ENCODE data around the gene ACTG2. TPM values are rescaled to one million over a fixed set of nuclear protein-coding genes. Genes with fewer than 3 reads are reported as not detected.

Gene ACTG2
- total RNA-seq, 1 experiment from 2014 or later, result 1.5 TPM

- no peak for DNase-seq
- H3K79me2 ChIP-seq (ENCODE audit: insufficient read depth, low read length), result no peaks in the 10 kb centered on the region
- no peaks in the 10 kb centered on the region for H3K4me1 ChIP-seq (ENCODE audit: insufficient read depth, low read length)
- no peak overlapping the region for H4K5ac ChIP-seq (ENCODE audit: insufficient read length, low read depth, low read length)
- no peak overlapping the region for H2BK12ac ChIP-seq (ENCODE audit: insufficient read length, low read depth, low read length)
- TF ChIP-seq CTCF (conservative IDR thresholded peaks at IDR 0.05), result no peak
- H3K9me3 Mint-ChIP-seq, result no peaks in the 10 kb centered on the region
- no peak overlapping the region for H2BK120ac ChIP-seq (ENCODE audit: low read depth, low read length, poor library complexity, severe bottlenecking)
- H3K56ac ChIP-seq (ENCODE audit: insufficient read length, low read depth, low read length), result no peak overlapping the region
- no peak overlapping the region for H3K4me2 ChIP-seq (ENCODE audit: insufficient read depth, insufficient read length, low read length)
- no peaks in the 10 kb centered on the region for H3K27me3 ChIP-seq (ENCODE audit: insufficient read depth, low read length)
- no peak overlapping the region for H2BK15ac ChIP-seq (ENCODE audit: low read depth, low read length)
- H2BK20ac ChIP-seq (ENCODE audit: low read depth, low read length, poor library complexity, severe bottlenecking), result no peak overlapping the region
- no peak overlapping the region for H4K91ac ChIP-seq (ENCODE audit: insufficient read length, low read depth, low read length)
- H3K9ac ChIP-seq (ENCODE audit: extremely low read depth, insufficient read length, low read length), result no peak overlapping the region
- H3K18ac ChIP-seq (ENCODE audit: insufficient read length, low read depth, low read length), result no peak overlapping the region
- no CpG with 5 or more reads among the region's 5 CpGs for WGBS (ENCODE audit: extremely low coverage, insufficient read length, low lambda C conversion rate)
- no peak overlapping the region for H3K4ac ChIP-seq (ENCODE audit: low read depth, low read length)
- no peaks in the 10 kb centered on the region for H3K36me3 Mint-ChIP-seq (ENCODE audit: insufficient read depth in 1 of 3, low read depth in 3 of 3)
- no peaks in the 10 kb centered on the region for H3K79me1 ChIP-seq (ENCODE audit: insufficient read depth, low read depth, low read length, poor library complexity, severe bottlenecking)
- no peaks in the 10 kb centered on the region for H3K23me2 ChIP-seq (ENCODE audit: insufficient read length, low read depth, low read length, poor library complexity, severe bottlenecking)
- no peak overlapping the region for H3K4me3 Mint-ChIP-seq
- H3K4me1 Mint-ChIP-seq, result peaks cover 4 to 5% of the 10 kb centered on the region in 2 experiments
- H3K14ac ChIP-seq (ENCODE audit: insufficient read depth, low read length), result no peak overlapping the region
- H3K27ac ChIP-seq (ENCODE audit: insufficient read length, low read depth, low read length), result no peak overlapping the region
- H3K27me3 Mint-ChIP-seq (ENCODE audit: low read depth), result peaks cover 8% of the 10 kb centered on the region
- H2AFZ ChIP-seq (ENCODE audit: low read length), result no peak overlapping the region
- H3K23ac ChIP-seq (ENCODE audit: insufficient read length, low read depth, low read length), result no peak overlapping the region
- no peaks in the 10 kb centered on the region for H4K20me1 ChIP-seq (ENCODE audit: control insufficient read depth, insufficient read depth, insufficient read length)
- H4K8ac ChIP-seq (replicated peaks; ENCODE audit: insufficient read length, low read depth, low read length), result no peak overlapping the region
- H3K9me3 ChIP-seq (ENCODE audit: control insufficient read depth, low read depth, low read length), result no peaks in the 10 kb centered on the region
- no peak overlapping the region for H3T11ph ChIP-seq (ENCODE audit: low read length)
- H3K27ac Mint-ChIP-seq, result no peak overlapping the region; a peak in 1 of 7 replicates
- no peak overlapping the region for H2AK5ac ChIP-seq (ENCODE audit: insufficient read length, low read length)
- H2BK5ac ChIP-seq (ENCODE audit: insufficient read length, low read length), result no peak overlapping the region
Observed at GRCh38 chr2:73906847-73907505, 14.2 kb downstream of the ACTG2 start.

All from H9 (cell line).